Coronary artery (tissue), 2 donors: Measurements from ENCODE around the gene UAP1L1.

Experiments
- DNase-seq: peaks from one replicate; pipeline ENCODE4 v3.0.0-alpha.2; 2017; ENCODE audit warnings: low spot score
- H3K27ac ChIP-seq, 2 donors: fragments of 200-600 bp; sonication (generic); one replicate each; pipeline ENCODE4 v1.5.1; 2016 to 2019
- H3K4me3 ChIP-seq: fragments of 200-600 bp; sonication (generic); 2 replicates; pipeline ENCODE4 v1.5.1; 2016; ENCODE audit warnings: mild to moderate bottlenecking, moderate library complexity
- TF ChIP-seq, protein P1 (sequence below): fragments of 200-600 bp; sonication (generic); IDR thresholded peaks from one replicate; pipeline ENCODE4 v1.5.1; 2019; ENCODE audit warnings: antibody characterized with exemption

The UAP1L1 gene

GRCh38 chr9:137111788-137112563 lies 34.7 kb downstream of the UAP1L1 start:
- no peak overlapping the region for H3K4me3 ChIP-seq
- no peak for DNase-seq
- TF ChIP-seq, protein P1, sequence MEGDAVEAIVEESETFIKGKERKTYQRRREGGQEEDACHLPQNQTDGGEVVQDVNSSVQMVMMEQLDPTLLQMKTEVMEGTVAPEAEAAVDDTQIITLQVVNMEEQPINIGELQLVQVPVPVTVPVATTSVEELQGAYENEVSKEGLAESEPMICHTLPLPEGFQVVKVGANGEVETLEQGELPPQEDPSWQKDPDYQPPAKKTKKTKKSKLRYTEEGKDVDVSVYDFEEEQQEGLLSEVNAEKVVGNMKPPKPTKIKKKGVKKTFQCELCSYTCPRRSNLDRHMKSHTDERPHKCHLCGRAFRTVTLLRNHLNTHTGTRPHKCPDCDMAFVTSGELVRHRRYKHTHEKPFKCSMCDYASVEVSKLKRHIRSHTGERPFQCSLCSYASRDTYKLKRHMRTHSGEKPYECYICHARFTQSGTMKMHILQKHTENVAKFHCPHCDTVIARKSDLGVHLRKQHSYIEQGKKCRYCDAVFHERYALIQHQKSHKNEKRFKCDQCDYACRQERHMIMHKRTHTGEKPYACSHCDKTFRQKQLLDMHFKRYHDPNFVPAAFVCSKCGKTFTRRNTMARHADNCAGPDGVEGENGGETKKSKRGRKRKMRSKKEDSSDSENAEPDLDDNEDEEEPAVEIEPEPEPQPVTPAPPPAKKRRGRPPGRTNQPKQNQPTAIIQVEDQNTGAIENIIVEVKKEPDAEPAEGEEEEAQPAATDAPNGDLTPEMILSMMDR = no peak
- H3K27ac ChIP-seq = no peak overlapping the region

DNA sequence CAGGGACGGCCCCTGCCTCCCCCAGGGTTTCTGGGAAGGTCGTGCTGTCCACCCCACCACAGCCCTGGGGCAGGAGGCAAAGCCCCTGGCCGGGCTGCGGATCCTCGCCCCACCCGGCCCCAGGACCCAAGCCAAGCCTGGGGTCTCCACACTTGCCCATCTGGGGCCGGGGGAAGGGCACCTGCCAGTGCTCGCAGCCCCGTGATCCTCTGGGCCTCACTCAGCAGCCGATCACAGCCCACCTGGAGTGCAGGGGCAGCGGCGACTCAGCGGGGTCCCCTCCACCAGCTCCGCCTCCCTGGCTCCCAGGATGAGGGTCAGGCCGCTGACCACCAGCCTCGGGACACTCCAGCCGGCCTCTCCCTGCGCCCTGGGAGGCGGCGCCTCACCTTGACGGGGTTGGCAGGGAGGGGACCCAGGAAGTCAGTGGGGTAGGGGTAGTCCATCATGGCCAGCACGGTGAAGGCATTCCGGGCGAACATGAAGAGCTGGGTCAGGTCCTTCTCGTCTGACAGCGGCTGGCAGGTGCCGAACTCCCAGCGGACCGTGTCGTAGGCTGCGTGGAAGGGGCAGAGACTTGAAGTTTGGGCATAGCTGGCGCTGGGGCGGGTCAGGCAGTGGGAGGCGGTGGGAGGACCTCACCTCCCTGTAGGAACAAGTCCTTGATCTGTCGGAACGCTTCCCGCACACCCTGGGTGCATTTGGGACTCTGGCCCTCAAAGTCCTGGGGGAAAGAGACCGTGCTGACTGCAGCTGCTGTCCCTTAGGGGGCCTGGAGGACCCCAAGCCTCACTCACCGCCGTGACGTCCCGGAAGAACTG lies 35.5 kb downstream of the UAP1L1 start:
- H3K27ac ChIP-seq = no peak overlapping the region
- no peak for DNase-seq
- TF ChIP-seq, protein P1 = no peak
- H3K4me3 ChIP-seq = no peak overlapping the region

DNA sequence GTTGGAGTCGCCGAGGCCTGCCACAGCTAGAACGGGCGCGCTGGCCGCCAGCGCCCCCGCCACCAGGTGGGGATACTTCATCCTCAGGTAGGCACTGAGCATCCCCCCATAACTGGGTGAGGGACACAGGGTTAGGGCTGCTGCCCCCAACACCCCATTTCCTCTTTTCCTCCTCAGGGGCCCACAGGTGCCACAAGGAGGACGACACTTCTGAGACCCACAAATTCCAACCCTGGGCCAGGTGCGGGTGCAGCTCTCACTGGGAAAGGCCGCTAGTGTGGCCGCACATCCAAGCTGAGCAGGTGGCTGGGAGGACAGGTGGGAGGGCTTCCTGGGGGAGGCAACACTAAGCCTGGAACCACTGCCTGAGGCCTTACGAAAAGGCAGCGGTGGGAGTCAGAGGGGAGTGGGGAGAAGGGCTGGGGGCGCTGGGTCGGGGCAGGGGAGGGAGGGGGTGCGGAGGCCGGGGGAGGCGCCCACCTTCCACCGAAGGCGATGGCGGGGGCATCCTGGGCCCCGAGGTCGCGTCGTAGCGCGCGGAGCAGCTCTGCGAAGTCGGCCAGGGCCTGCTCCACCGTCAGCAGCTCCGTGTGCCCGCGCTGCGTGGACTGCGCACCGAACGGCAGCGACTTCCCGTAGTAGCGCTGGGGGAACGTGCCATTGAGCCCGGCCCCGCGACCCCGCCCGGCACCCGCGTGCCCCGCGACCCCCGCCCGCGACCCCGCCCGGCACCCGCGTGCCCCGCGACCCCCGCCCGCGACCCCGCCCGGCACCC lies 36.3 kb downstream of the UAP1L1 start:
- Histone ChIP-seq H3K27ac (peak overlapping the region in 1 of 2 donors; percentile 37), H3K4me3 (peak overlapping the region; percentile 93)
- no peak for DNase-seq
- TF ChIP-seq, protein P1 = no peak

- DNase-seq = no peak
- H3K27ac ChIP-seq = peak overlapping the region in 1 of 2 donors; percentile 74
- peak overlapping the region; percentile 93 for H3K4me3 ChIP-seq
- TF ChIP-seq, protein P1 = no peak
Measured at GRCh38 chr9:137114220-137114612, 36.9 kb downstream of the UAP1L1 start.

DNA sequence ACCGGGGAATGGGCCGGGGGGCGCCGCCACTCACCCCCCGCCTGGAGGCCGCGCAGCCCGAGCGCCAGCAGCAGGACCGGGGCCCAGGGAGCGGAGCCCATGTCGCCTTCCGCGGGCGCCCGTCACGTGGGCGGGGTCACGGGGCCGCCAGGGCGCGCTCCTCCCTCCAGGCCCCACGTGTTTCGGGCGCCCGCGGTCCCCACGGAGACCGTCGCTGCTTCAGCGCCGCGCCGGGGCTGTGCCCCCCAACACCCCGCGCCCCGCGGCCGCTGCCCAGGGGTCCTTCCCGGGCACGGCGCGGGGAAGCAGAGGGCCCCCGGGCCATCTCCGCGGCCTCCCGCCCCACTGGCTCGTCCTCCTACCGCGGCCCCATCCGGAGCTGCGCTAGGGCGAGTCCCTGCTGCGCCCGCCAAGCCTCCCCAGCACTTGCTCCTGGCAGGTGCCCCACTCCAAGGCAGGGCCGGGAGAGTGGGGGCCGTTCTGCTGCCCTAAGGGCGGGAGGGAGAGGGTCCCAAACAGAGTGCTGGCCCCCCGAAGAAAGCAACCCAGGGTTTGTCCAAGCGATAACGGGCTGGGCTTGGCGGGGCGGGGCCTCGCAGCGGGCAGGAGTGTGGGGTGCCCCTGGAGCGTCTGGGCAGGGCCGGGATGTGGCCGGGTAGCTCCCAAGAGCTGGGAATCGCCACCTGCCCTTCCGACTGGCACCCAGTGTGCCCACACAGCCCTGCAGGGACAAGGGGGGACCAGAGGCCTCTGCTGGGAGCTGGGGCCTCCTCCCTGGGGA lies 37.5 kb downstream of the UAP1L1 start, which contains the start of gene DPP7:
Gene DPP7 (minus strand): TSS at position 121 of the 781 bp plus-strand sequence. CDS start 20 bp downstream, at position 101.
- TF ChIP-seq, protein P1 = no peak
- no peak for DNase-seq
- Histone ChIP-seq H3K27ac (peak within 1 kb of the TSS; percentile 14 to 74), H3K4me3 (peak within 1 kb of the TSS; percentile 93)

DNA sequence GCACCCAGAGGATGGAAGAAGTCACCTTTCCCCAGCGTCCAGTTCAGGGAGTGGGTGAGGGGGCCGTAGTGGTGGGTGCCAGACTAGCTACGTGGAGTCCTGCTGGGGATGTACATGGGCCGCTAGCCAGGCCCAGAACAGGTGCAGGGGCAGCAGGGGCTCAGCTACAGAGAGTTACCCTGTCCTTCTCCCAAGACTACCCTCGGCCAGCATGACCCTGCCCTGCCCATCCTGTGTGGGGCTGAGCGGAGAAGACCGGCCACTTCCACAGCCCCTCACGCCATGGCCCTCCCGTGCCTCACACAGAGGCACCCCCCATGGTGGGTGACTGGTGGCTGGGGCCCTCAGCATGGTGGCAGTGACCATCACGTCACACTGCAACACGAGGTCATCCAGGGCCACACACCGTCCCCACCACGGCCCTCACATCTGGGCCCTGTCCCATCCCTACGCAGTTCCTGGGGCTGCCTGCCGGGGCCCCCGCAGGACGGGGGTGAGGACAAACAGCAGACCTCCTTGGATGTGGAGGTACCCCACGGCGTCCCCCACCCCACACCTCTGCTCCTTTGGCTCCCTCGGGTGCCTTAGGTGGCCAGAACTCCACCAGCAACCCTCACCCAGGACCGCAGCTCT lies 38.2 kb downstream of the UAP1L1 start:
- peak overlapping the region; percentile 93 for H3K4me3 ChIP-seq
- TF ChIP-seq, protein P1 = no peak
- DNase-seq = no peak
- peak overlapping the region; percentile 14 to 74 for H3K27ac ChIP-seq
